ENCODE measurements around the gene PGLYRP1. TPM values are rescaled to one million over a fixed set of nuclear protein-coding genes. Genes with fewer than 3 reads are reported as not detected.

Gene PGLYRP1
- total RNA-seq, 1 donor from 2014 or later = not detected

GRCh38 chr19:45978156-45978555, 44.7 kb downstream of the PGLYRP1 start:
- Mint-ChIP-seq H3K27me3 (ENCODE audit: low read depth) (peaks cover 56% of the 10 kb centered on the region), H3K27ac (ENCODE audit: unreplicated experiment) (no peak overlapping the region), H3K36me3 (ENCODE audit: low read depth) (no peaks in the 10 kb centered on the region), H3K4me3 (ENCODE audit: unreplicated experiment) (no peak overlapping the region), H3K9me3 (ENCODE audit: low read depth) (no peaks in the 10 kb centered on the region), H3K4me1 (ENCODE audit: low read depth) (no peaks in the 10 kb centered on the region)
- no peak for DNase-seq (ENCODE audit: low spot score)
- no peak for TF ChIP-seq CTCF (IDR thresholded peaks at IDR 0.05)

GRCh38 chr19:45976178-45976577, 46.7 kb downstream of the PGLYRP1 start:
- no peaks in the 10 kb centered on the region for H3K9me3 Mint-ChIP-seq (ENCODE audit: low read depth)
- no peaks in the 10 kb centered on the region for H3K4me1 Mint-ChIP-seq (ENCODE audit: low read depth)
- no peak for TF ChIP-seq CTCF (IDR thresholded peaks at IDR 0.05)
- no peak overlapping the region for H3K27ac Mint-ChIP-seq (ENCODE audit: unreplicated experiment)
- no peak for DNase-seq (ENCODE audit: low spot score)
- H3K4me3 Mint-ChIP-seq (ENCODE audit: unreplicated experiment) = no peak overlapping the region
- H3K36me3 Mint-ChIP-seq (ENCODE audit: low read depth) = no peaks in the 10 kb centered on the region
- H3K27me3 Mint-ChIP-seq (ENCODE audit: low read depth) = peaks cover 57% of the 10 kb centered on the region

- H3K4me3 Mint-ChIP-seq (ENCODE audit: unreplicated experiment) = no peak overlapping the region
These were observed 47.4 kb downstream of the PGLYRP1 start for GRCh38 chr19:45975306-45976070.

GRCh38 chr19:45973553-45974338, 49.1 kb downstream of the PGLYRP1 start, which contains the start of gene NOVA2:
TSS of gene NOVA2 (minus strand) at chr19:45973865. CDS start at chr19:45973351, 514 bp downstream.
- Mint-ChIP-seq H3K36me3 (ENCODE audit: low read depth) (no peaks in the 10 kb centered on the region), H3K27ac (ENCODE audit: unreplicated experiment) (no peak within 1 kb of the TSS), H3K27me3 (ENCODE audit: low read depth) (peaks cover 66% of the 10 kb centered on the region), H3K4me1 (ENCODE audit: low read depth) (no peaks in the 10 kb centered on the region), H3K9me3 (ENCODE audit: low read depth) (no peaks in the 10 kb centered on the region), H3K4me3 (ENCODE audit: unreplicated experiment) (no peak within 1 kb of the TSS)
- no peak for DNase-seq (ENCODE audit: low spot score)
- TF ChIP-seq CTCF (IDR thresholded peaks at IDR 0.05) = no peak

More at GRCh38 chr19:45975306-45976070, 47.4 kb downstream of the PGLYRP1 start:
- Mint-ChIP-seq H3K9me3 (ENCODE audit: low read depth) (no peaks in the 10 kb centered on the region), H3K27ac (ENCODE audit: unreplicated experiment) (no peak overlapping the region), H3K36me3 (ENCODE audit: low read depth) (no peaks in the 10 kb centered on the region), H3K27me3 (ENCODE audit: low read depth) (peaks cover 58% of the 10 kb centered on the region), H3K4me1 (ENCODE audit: low read depth) (no peaks in the 10 kb centered on the region)
- DNase-seq (ENCODE audit: low spot score) = no peak
- TF ChIP-seq CTCF (IDR thresholded peaks at IDR 0.05) = no peak

GRCh38 chr19:45972947-45973540, 49.8 kb downstream of the PGLYRP1 start:
- Mint-ChIP-seq H3K27me3 (ENCODE audit: low read depth) (peaks cover 70% of the 10 kb centered on the region), H3K9me3 (ENCODE audit: low read depth) (no peaks in the 10 kb centered on the region), H3K4me1 (ENCODE audit: low read depth) (no peaks in the 10 kb centered on the region), H3K27ac (ENCODE audit: unreplicated experiment) (no peak overlapping the region), H3K36me3 (ENCODE audit: low read depth) (no peaks in the 10 kb centered on the region), H3K4me3 (ENCODE audit: unreplicated experiment) (no peak overlapping the region)
- DNase-seq (ENCODE audit: low spot score) = no peak
- TF ChIP-seq CTCF (IDR thresholded peaks at IDR 0.05) = no peak
